Type B pancreatic cell (in vitro differentiated cells): ENCODE data around the gene CYP27B1. TPM values are rescaled to one million over a fixed set of nuclear protein-coding genes. Genes with fewer than 3 reads are reported as not detected.

Source experiments
- DNase-seq: peaks from one replicate; pipeline ENCODE4 v3.0.0; 2021; ENCODE audit warnings: mixed read lengths; ENCODE audit not compliant: unreplicated experiment; ENCODE audit errors: extremely low spot score
- H3K27ac Mint-ChIP-seq: 2 replicates; pipeline ENCODE4 v1.8.0; 2021; ENCODE audit warnings: mild to moderate bottlenecking, mixed read lengths
- H3K27me3 Mint-ChIP-seq: 2 replicates; pipeline ENCODE4 v1.8.0; 2021; ENCODE audit warnings: mixed read lengths
- H3K36me3 Mint-ChIP-seq: 2 replicates; pipeline ENCODE4 v1.8.0; 2021; ENCODE audit warnings: mixed read lengths
- H3K4me1 Mint-ChIP-seq: one replicate; pipeline ENCODE4 v1.8.0; 2021; ENCODE audit warnings: mixed read lengths; ENCODE audit not compliant: unreplicated experiment
- H3K4me3 Mint-ChIP-seq: 2 replicates; pipeline ENCODE4 v1.8.0; 2021; ENCODE audit warnings: mild to moderate bottlenecking, mixed read lengths
- H3K9me3 Mint-ChIP-seq: 2 replicates; pipeline ENCODE4 v1.8.0; 2021; ENCODE audit warnings: mixed read lengths
- total RNA-seq: library from RNA; stranded (reverse); gene quantifications from 2 replicates; pipeline ENCODE4 v1.2.1, GENCODE V29; 2021; ENCODE audit warnings: low replicate concordance
- TF ChIP-seq, protein P1 (sequence below): fragments of 200-600 bp; sonication (generic); conservative IDR thresholded peaks from 2 replicates; pipeline ENCODE4 v1.5.0; 2021; ENCODE audit warnings: antibody characterized with exemption, mild to moderate bottlenecking

CYP27B1 gene
- total RNA-seq, 1 donor from 2014 or later = 2.2 TPM

DNA sequence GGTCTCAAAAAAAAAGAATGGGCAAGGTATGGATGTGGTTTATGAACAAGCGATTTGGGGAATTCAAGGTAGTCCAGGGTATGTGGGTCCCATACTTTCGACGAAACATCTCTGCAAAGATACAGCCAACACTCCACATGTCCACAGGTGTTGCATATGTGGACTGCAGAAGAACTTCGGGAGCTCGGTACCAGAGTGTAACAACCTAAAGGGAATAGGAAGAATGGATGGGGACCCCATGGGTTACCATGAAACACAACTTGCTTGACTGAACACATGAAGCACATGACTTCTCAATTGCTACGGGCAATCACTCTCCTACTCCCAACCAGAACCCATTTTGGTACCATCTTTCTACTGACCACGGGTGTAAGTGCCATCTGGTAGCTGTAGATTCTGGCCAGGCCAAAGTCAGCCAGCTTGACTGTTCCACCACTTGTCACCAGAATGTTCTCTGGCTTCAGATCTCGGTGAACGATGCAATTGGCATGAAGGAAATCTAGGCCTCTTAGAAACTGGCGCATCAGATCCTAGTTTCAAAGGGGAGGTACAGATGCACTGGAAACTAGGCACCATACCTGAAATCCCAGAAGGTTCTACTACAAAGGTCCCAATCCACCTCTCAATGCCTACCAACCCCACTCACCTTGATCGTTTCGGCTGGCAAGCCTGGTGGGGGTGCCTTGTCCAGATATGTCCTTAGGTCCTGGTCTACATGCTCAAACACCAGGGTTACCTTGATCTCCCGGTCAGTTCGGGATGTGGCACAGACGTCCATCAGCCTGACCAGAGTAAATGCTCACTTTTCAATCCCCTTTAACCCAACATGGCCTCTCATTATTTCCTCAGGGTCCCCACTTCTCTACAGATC is 16.1 kb downstream of the CYP27B1 start:
- Mint-ChIP-seq H3K36me3 (peaks cover 36% of the 10 kb centered on the region), H3K27me3 (peaks cover 23% of the 10 kb centered on the region), H3K4me1 (peaks cover 43% of the 10 kb centered on the region)

DNA sequence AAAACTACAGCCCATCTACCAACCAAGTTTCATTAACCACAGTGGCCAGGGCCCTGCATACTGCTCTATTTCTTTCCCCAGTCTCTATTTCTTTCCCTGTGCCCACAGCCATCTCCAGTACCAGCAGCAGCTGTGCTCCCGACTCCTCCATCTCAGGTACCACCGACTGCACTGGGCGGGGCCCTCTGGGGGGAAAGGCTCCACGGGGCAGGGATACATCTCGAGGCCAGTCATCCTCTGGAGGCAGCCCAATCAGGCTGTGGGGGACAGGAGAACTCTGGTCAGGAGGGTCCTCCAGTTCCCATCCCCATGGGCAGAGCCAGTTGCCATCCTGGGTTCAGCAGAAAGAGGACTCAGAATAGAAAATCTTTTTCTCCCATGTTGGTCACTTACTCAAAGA is 17.8 kb downstream of the CYP27B1 start:
- peaks cover 24% of the 10 kb centered on the region for H3K27me3 Mint-ChIP-seq
- no peaks in the 10 kb centered on the region for H3K9me3 Mint-ChIP-seq
- no peak overlapping the region for H3K27ac Mint-ChIP-seq
- no peak for DNase-seq
- TF ChIP-seq, protein P1, sequence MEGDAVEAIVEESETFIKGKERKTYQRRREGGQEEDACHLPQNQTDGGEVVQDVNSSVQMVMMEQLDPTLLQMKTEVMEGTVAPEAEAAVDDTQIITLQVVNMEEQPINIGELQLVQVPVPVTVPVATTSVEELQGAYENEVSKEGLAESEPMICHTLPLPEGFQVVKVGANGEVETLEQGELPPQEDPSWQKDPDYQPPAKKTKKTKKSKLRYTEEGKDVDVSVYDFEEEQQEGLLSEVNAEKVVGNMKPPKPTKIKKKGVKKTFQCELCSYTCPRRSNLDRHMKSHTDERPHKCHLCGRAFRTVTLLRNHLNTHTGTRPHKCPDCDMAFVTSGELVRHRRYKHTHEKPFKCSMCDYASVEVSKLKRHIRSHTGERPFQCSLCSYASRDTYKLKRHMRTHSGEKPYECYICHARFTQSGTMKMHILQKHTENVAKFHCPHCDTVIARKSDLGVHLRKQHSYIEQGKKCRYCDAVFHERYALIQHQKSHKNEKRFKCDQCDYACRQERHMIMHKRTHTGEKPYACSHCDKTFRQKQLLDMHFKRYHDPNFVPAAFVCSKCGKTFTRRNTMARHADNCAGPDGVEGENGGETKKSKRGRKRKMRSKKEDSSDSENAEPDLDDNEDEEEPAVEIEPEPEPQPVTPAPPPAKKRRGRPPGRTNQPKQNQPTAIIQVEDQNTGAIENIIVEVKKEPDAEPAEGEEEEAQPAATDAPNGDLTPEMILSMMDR = no peak
- H3K4me1 Mint-ChIP-seq = peaks cover 50% of the 10 kb centered on the region
- H3K4me3 Mint-ChIP-seq = no peak overlapping the region
- peaks cover 36% of the 10 kb centered on the region for H3K36me3 Mint-ChIP-seq

More for the DNA sequence above, 16.1 kb downstream of the CYP27B1 start:
- TF ChIP-seq, protein P1 = no peak
- H3K27ac Mint-ChIP-seq = peak overlapping the region; percentile 95
- no peak for DNase-seq
- peak overlapping the region; percentile 98 for H3K4me3 Mint-ChIP-seq
- no peaks in the 10 kb centered on the region for H3K9me3 Mint-ChIP-seq

DNA sequence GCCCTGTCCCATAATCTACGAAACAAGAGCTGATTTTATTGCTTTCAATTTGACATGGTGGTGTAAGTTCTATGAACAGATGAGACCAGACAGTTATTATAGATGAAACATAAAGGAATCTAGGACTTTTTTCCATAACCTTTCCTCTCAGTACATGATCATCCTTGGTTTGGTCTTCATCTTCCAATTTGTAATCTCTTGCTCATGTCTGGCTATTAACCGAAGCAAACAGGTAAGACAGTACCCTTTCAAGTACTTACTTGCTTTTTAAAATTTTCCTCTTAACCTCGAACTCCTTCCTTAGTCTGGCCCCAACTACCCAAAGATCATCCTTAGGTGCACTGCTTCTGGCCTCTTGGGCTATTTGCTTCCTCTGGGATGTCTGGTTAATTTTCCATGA is 20.9 kb downstream of the CYP27B1 start:
- peaks cover 26% of the 10 kb centered on the region for H3K4me1 Mint-ChIP-seq
- no peak for DNase-seq
- TF ChIP-seq, protein P1 = no peak
- peak overlapping the region; percentile 96 for H3K4me3 Mint-ChIP-seq
- peak overlapping the region; percentile 97 for H3K27ac Mint-ChIP-seq
- H3K27me3 Mint-ChIP-seq = peaks cover 25% of the 10 kb centered on the region
- peaks cover 26% of the 10 kb centered on the region for H3K36me3 Mint-ChIP-seq
- H3K9me3 Mint-ChIP-seq = no peaks in the 10 kb centered on the region

DNA sequence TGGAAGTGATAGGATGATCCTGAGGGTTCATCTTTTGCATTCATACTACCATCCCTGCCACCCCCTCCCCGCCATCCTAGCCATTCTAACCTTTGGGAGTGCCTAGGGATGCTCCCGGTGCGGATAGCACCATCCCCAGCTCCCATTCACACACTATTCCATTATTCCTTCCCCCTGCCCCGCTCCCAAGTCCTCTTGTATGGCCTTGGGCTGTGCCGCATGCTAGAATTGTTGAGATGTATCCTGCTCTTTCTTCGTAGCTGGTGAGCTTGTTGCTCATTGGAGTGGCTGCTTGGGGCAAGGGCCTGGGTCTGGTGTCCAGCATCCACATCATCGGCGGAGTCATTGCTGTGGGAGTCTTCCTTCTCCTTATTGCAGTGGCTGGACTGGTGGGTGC is 21.4 kb downstream of the CYP27B1 start:
- peak overlapping the region; percentile 96 for H3K4me3 Mint-ChIP-seq
- H3K27me3 Mint-ChIP-seq = peaks cover 30% of the 10 kb centered on the region
- DNase-seq = no peak
- peak overlapping the region; percentile 97 for H3K27ac Mint-ChIP-seq
- TF ChIP-seq, protein P1 = no peak
- peaks cover 24% of the 10 kb centered on the region for H3K36me3 Mint-ChIP-seq
- H3K9me3 Mint-ChIP-seq = no peaks in the 10 kb centered on the region
- H3K4me1 Mint-ChIP-seq = peaks cover 21% of the 10 kb centered on the region

DNA sequence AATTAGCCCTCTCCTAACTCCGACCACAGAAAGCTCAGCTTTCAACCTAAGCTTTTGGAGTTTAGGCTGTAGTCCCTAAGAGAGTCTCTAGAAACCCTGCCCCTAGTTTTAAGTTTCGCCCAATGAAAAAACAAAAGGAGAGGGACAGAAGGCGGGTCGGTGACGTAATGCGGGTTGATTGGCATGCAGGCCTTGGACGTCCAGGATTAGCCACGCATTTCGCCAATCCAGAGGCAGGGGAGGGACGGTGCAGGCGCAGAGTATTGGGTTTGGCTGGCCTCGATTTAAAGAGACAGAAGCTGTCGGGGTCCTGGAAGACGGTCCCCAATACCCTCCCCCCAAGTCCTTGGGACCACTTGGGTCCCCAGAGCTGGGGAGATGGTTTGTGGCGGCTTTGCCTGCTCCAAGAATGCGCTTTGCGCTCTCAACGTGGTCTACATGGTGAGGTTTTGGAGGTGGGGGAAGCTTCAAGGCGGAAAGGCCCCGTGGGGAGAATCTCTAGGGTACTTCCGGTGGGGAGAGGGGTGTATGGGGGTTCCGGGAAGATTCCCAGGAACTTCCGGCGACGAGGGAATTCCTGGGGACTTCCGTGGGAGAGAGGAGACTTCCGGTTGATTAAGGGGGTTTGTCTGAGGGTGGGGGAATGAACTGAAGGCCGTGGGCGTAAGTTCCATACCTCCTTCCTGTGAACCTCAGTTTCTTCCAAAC is 21.9 kb downstream of the CYP27B1 start, which contains the start of gene TSPAN31:
TSPAN31 (plus strand) TSS at position 263 of the 708 bp plus-strand sequence; CDS start at position 379, 116 bp downstream.
- peak; percentile 92 for DNase-seq
- Mint-ChIP-seq H3K36me3 (peaks cover 20% of the 10 kb centered on the region), H3K27ac (peak within 1 kb of the TSS; percentile 97), H3K4me1 (peaks cover 18% of the 10 kb centered on the region), H3K4me3 (peak within 1 kb of the TSS; percentile 96), H3K27me3 (peaks cover 35% of the 10 kb centered on the region), H3K9me3 (no peaks in the 10 kb centered on the region)
- TF ChIP-seq, protein P1 = no peak
